Measurements from ENCODE around the gene ATG101. TPM values are rescaled to one million over a fixed set of nuclear protein-coding genes. Genes with fewer than 3 reads are reported as not detected.

ATG101 gene
- total and polyA plus RNA-seq, 2 of the 13 experiments (the other 11 are each of a cell fraction or from before 2014, with no cell fraction given), result 58.2 to 67.7 TPM

DNA sequence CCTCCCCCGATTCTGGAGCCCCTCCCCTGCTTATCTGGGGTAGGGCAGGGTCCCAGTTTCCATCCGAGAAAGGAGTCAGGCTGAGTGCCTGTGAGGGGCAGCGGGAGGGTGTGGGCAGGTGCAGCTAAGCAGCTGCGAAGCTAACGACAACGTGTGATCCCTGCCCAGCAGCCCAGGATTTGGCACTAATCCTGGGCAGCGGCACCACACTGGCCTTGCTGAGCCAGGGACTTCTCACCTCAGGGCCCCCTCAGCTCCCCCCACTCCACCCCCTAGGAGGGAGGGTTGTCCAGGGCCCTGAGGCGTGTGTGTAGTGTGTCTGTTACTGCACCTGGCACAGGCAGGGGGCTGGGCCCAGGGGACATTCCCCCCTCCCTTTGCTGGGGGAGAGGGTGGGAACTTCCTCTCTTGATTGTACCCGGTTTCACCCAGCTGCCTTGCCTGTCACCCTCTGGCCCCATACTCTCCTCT lies 11.5 kb downstream of the ATG101 start (continued):
- TF ChIP-seq, protein P1, sequence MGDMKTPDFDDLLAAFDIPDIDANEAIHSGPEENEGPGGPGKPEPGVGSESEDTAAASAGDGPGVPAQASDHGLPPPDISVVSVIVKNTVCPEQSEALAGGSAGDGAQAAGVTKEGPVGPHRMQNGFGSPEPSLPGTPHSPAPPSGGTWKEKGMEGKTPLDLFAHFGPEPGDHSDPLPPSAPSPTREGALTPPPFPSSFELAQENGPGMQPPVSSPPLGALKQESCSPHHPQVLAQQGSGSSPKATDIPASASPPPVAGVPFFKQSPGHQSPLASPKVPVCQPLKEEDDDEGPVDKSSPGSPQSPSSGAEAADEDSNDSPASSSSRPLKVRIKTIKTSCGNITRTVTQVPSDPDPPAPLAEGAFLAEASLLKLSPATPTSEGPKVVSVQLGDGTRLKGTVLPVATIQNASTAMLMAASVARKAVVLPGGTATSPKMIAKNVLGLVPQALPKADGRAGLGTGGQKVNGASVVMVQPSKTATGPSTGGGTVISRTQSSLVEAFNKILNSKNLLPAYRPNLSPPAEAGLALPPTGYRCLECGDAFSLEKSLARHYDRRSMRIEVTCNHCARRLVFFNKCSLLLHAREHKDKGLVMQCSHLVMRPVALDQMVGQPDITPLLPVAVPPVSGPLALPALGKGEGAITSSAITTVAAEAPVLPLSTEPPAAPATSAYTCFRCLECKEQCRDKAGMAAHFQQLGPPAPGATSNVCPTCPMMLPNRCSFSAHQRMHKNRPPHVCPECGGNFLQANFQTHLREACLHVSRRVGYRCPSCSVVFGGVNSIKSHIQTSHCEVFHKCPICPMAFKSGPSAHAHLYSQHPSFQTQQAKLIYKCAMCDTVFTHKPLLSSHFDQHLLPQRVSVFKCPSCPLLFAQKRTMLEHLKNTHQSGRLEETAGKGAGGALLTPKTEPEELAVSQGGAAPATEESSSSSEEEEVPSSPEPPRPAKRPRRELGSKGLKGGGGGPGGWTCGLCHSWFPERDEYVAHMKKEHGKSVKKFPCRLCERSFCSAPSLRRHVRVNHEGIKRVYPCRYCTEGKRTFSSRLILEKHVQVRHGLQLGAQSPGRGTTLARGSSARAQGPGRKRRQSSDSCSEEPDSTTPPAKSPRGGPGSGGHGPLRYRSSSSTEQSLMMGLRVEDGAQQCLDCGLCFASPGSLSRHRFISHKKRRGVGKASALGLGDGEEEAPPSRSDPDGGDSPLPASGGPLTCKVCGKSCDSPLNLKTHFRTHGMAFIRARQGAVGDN (CRISPR knock-in tag; IDR thresholded peaks at IDR 0.05), result peak; percentile 17; the same call in 1 of the 2 replicates
- TF ChIP-seq, protein P2, sequence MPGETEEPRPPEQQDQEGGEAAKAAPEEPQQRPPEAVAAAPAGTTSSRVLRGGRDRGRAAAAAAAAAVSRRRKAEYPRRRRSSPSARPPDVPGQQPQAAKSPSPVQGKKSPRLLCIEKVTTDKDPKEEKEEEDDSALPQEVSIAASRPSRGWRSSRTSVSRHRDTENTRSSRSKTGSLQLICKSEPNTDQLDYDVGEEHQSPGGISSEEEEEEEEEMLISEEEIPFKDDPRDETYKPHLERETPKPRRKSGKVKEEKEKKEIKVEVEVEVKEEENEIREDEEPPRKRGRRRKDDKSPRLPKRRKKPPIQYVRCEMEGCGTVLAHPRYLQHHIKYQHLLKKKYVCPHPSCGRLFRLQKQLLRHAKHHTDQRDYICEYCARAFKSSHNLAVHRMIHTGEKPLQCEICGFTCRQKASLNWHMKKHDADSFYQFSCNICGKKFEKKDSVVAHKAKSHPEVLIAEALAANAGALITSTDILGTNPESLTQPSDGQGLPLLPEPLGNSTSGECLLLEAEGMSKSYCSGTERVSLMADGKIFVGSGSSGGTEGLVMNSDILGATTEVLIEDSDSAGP (CRISPR knock-in tag; IDR thresholded peaks at IDR 0.05; ENCODE audit: borderline replicate concordance), result no peak
- TF ChIP-seq, protein P3, sequence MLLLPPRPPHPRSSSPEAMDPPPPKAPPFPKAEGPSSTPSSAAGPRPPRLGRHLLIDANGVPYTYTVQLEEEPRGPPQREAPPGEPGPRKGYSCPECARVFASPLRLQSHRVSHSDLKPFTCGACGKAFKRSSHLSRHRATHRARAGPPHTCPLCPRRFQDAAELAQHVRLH (CRISPR knock-in tag; IDR thresholded peaks at IDR 0.05; ENCODE audit: borderline replicate concordance, low read depth), result 0 out of 2 replicates have a peak, but pooled peaks have one; percentile 33
- TF ChIP-seq AGO1 (IDR thresholded peaks at IDR 0.05; ENCODE audit: low read depth, low read length, poor library complexity, severe bottlenecking) (no peak), JUNB (CRISPR knock-in tag; IDR thresholded peaks at IDR 0.05; ENCODE audit: borderline replicate concordance) (no peak), HOXA5 (CRISPR knock-in tag; IDR thresholded peaks at IDR 0.05) (no peak), RFX3 (CRISPR knock-in tag; IDR thresholded peaks at IDR 0.05) (no peak), ZNF724P (CRISPR knock-in tag; IDR thresholded peaks at IDR 0.05; ENCODE audit: borderline replicate concordance) (0 out of 2 replicates have a peak, but pooled peaks have one; percentile 38), PRPF4 (IDR thresholded peaks at IDR 0.05; ENCODE audit: low read depth, low read length, poor library complexity, severe bottlenecking) (no peak), SP5 (CRISPR knock-in tag; IDR thresholded peaks at IDR 0.05; ENCODE audit: borderline replicate concordance, low read depth) (0 out of 2 replicates have a peak, but pooled peaks have one; percentile 20), ZBTB7A (CRISPR knock-in tag; IDR thresholded peaks at IDR 0.05) (0 out of 2 replicates have a peak, but pooled peaks have one; percentile 36), ZNF367 (CRISPR knock-in tag; IDR thresholded peaks at IDR 0.05; ENCODE audit: borderline replicate concordance) (no peak), SMAD1 (CRISPR knock-in tag; IDR thresholded peaks at IDR 0.05; ENCODE audit: borderline replicate concordance, low read depth) (no peak), JUND (CRISPR knock-in tag; IDR thresholded peaks at IDR 0.05) (no peak), FOXO1 (CRISPR knock-in tag; IDR thresholded peaks at IDR 0.05) (no peak), ZNF253 (CRISPR knock-in tag; IDR thresholded peaks at IDR 0.05; ENCODE audit: borderline replicate concordance) (no peak), BRCA1 (CRISPR knock-in tag; IDR thresholded peaks at IDR 0.05) (no peak), MXD4 (CRISPR knock-in tag; IDR thresholded peaks at IDR 0.05) (no peak)
- TF ChIP-seq, protein P4, sequence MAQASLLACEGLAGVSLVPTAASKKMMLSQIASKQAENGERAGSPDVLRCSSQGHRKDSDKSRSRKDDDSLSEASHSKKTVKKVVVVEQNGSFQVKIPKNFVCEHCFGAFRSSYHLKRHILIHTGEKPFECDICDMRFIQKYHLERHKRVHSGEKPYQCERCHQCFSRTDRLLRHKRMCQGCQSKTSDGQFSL (CRISPR knock-in tag; IDR thresholded peaks at IDR 0.05), result no peak
- TF ChIP-seq, protein P5, sequence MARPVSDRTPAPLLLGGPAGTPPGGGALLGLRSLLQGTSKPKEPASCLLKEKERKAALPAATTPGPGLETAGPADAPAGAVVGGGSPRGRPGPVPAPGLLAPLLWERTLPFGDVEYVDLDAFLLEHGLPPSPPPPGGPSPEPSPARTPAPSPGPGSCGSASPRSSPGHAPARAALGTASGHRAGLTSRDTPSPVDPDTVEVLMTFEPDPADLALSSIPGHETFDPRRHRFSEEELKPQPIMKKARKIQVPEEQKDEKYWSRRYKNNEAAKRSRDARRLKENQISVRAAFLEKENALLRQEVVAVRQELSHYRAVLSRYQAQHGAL (CRISPR knock-in tag; IDR thresholded peaks at IDR 0.05; ENCODE audit: not compliant biosample characterization), result no peak
- TF ChIP-seq, protein P6, sequence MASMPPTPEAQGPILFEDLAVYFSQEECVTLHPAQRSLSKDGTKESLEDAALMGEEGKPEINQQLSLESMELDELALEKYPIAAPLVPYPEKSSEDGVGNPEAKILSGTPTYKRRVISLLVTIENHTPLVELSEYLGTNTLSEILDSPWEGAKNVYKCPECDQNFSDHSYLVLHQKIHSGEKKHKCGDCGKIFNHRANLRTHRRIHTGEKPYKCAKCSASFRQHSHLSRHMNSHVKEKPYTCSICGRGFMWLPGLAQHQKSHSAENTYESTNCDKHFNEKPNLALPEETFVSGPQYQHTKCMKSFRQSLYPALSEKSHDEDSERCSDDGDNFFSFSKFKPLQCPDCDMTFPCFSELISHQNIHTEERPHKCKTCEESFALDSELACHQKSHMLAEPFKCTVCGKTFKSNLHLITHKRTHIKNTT (CRISPR knock-in tag; IDR thresholded peaks at IDR 0.05), result no peak

Measured in HepG2 (cell line).